Trophoblast cell (in vitro differentiated cells and primary cell): Measurements from ENCODE around the gene CSGALNACT2.
"Not testable (repeated sequence)": the region's sequence is repeated elsewhere in the genome, so short reads cannot be mapped to it uniquely, and the experiment has no call there.

ENCODE experiments used
- DNase-seq, 2 donors: peaks; one replicate each; pipeline ENCODE4 v3.0.0-alpha.2; 2016
- H2AFZ ChIP-seq: 2 replicates; pipeline ENCODE4 v1.6.1; 2013; ENCODE audit warnings: low read length, moderate library complexity, mild to moderate bottlenecking; ENCODE audit not compliant: insufficient read depth, poor library complexity
- H2AK5ac ChIP-seq: 2 replicates; pipeline ENCODE4 v1.6.1; 2013; ENCODE audit warnings: mild to moderate bottlenecking, low read length
- H2BK120ac ChIP-seq: 2 replicates; pipeline ENCODE4 v1.6.1; 2013; ENCODE audit warnings: low read length, mild to moderate bottlenecking, moderate library complexity; ENCODE audit not compliant: insufficient read depth, poor library complexity
- H2BK12ac ChIP-seq: 2 replicates; pipeline ENCODE4 v1.6.1; 2013; ENCODE audit warnings: mild to moderate bottlenecking, low read length, moderate library complexity
- H2BK5ac ChIP-seq: 2 replicates; pipeline ENCODE4 v1.6.1; 2013; ENCODE audit warnings: low read length, low read depth, moderate library complexity, mild to moderate bottlenecking; ENCODE audit not compliant: poor library complexity
- H3K14ac ChIP-seq: 2 replicates; pipeline ENCODE4 v1.6.1; 2013; ENCODE audit warnings: mild to moderate bottlenecking, low read length
- H3K18ac ChIP-seq: 2 replicates; pipeline ENCODE4 v1.6.1; 2013; ENCODE audit warnings: mild to moderate bottlenecking, low read length
- H3K23ac ChIP-seq: 2 replicates; pipeline ENCODE4 v1.6.1; 2013; ENCODE audit warnings: low read length
- H3K27ac ChIP-seq: 2 replicates; pipeline ENCODE4 v1.5.1; 2013; ENCODE audit warnings: low read depth, mild to moderate bottlenecking, inconsistent platforms, low read length, moderate library complexity
- H3K27me3 ChIP-seq: 2 replicates; pipeline ENCODE4 v1.6.1; 2013; ENCODE audit warnings: inconsistent platforms, mild to moderate bottlenecking, low read length, moderate library complexity; ENCODE audit not compliant: insufficient read depth
- H3K36me3 ChIP-seq, 2 experiments: 1 replicate in 1 of 2; 2 replicates in 1 of 2; pipeline ENCODE4 v1.6.1; 2013; ENCODE audit warnings: low read length in 2 of 2, mild to moderate bottlenecking in 2 of 2, moderate library complexity in 1 of 2; ENCODE audit not compliant: insufficient read depth in 2 of 2, control insufficient read depth in 1 of 2
- H3K4ac ChIP-seq: 2 replicates; pipeline ENCODE4 v1.6.1; 2013; ENCODE audit warnings: low read depth, mild to moderate bottlenecking, low read length, moderate library complexity
- H3K4me1 ChIP-seq, 2 experiments: 1 replicate in 1 of 2; 2 replicates in 1 of 2; pipeline ENCODE4 v1.6.1; 2013; ENCODE audit warnings: low read length in 2 of 2, mild to moderate bottlenecking in 2 of 2, moderate library complexity in 1 of 2; ENCODE audit not compliant: insufficient read depth in 2 of 2, control insufficient read depth in 1 of 2
- H3K4me2 ChIP-seq: 2 replicates; pipeline ENCODE4 v1.6.1; 2013; ENCODE audit warnings: inconsistent platforms, mild to moderate bottlenecking, low read length, moderate library complexity
- H3K4me3 ChIP-seq: 2 replicates; pipeline ENCODE4 v1.5.1; 2013; ENCODE audit warnings: mild to moderate bottlenecking, low read depth, low read length, inconsistent platforms
- H3K79me1 ChIP-seq: one replicate; pipeline ENCODE4 v1.6.1; 2013; ENCODE audit warnings: low read length
- H3K79me2 ChIP-seq: 2 replicates; pipeline ENCODE4 v1.6.1; 2013; ENCODE audit warnings: low read length, mild to moderate bottlenecking; ENCODE audit not compliant: control insufficient read depth, insufficient read depth, poor library complexity
- H3K9ac ChIP-seq: 2 replicates; pipeline ENCODE4 v1.6.1; 2013; ENCODE audit warnings: mild to moderate bottlenecking, low read length
- H3K9me3 ChIP-seq: 2 replicates; pipeline ENCODE4 v1.6.1; 2013; ENCODE audit warnings: low read depth, mild to moderate bottlenecking, control low read depth, inconsistent platforms, low read length; ENCODE audit not compliant: insufficient read depth
- H4K12ac ChIP-seq: 2 replicates; pipeline ENCODE4 v1.6.1; 2013; ENCODE audit warnings: low read depth, mild to moderate bottlenecking, low read length, moderate library complexity
- H4K8ac ChIP-seq: 2 replicates; pipeline ENCODE4 v1.6.1; 2013; ENCODE audit warnings: low read depth, mild to moderate bottlenecking, low read length, moderate library complexity
- H4K91ac ChIP-seq: one replicate; pipeline ENCODE4 v1.6.1; 2013; ENCODE audit warnings: low read depth, mild to moderate bottlenecking, low read length, moderate library complexity
- WGBS: extraction: QIAGEN DNeasy Blood & Tissue Kit; methylation state at CpG from one replicate; pipeline ENCODE4 v1.1.7; 2013; ENCODE audit warnings: missing lambda C conversion rate; ENCODE audit not compliant: insufficient read length, insufficient coverage; ENCODE audit errors: extremely low coverage; 5-methylcytosine and 5-hydroxymethylcytosine counted together

The CSGALNACT2 gene

GRCh38 chr10:43145936-43146335 lies 7.7 kb downstream of the CSGALNACT2 start:
- no CpG with 5 or more reads among the region's 1 CpG for WGBS

GRCh38 chr10:43151371-43151770 lies 13.1 kb downstream of the CSGALNACT2 start:
- Histone ChIP-seq H3K79me2 (no peaks in the 10 kb centered on the region), H3K18ac (no peak overlapping the region), H2BK120ac (no peak overlapping the region), H2AFZ (no peak overlapping the region), H2AK5ac (no peak overlapping the region), H3K27me3 (no peaks in the 10 kb centered on the region), H3K4me3 (no peak overlapping the region), H4K12ac (no peak overlapping the region), H3K9ac (no peak overlapping the region), H3K27ac (no peak overlapping the region), H3K9me3 (no peaks in the 10 kb centered on the region), H4K91ac (no peak overlapping the region), H3K14ac (no peak overlapping the region), H2BK5ac (no peak overlapping the region), H3K36me3 (no peaks in the 10 kb centered on the region), H4K8ac (no peak overlapping the region), H3K23ac (peak overlapping the region; percentile 61), H3K4me2 (no peak overlapping the region), H3K4me1 (no peaks in the 10 kb centered on the region), H3K4ac (peak overlapping the region; percentile 36), H2BK12ac (no peak overlapping the region), H3K79me1 (no peaks in the 10 kb centered on the region)
- no CpG with 5 or more reads among the region's 2 CpGs for WGBS
- DNase-seq = no peak

More at GRCh38 chr10:43145936-43146335, 7.7 kb downstream of the CSGALNACT2 start:
- not testable (repeated sequence) for H2BK12ac ChIP-seq, H4K12ac ChIP-seq, H3K9ac ChIP-seq, H3K36me3 ChIP-seq, H3K79me2 ChIP-seq, H3K27ac ChIP-seq, H3K4me2 ChIP-seq, H2BK120ac ChIP-seq, H3K23ac ChIP-seq, H3K4me3 ChIP-seq, H3K27me3 ChIP-seq, H3K4ac ChIP-seq, H4K8ac ChIP-seq, H3K9me3 ChIP-seq, H4K91ac ChIP-seq, H3K79me1 ChIP-seq, H2AK5ac ChIP-seq, H3K14ac ChIP-seq, DNase-seq, H3K4me1 ChIP-seq, H2BK5ac ChIP-seq, H2AFZ ChIP-seq, H3K18ac ChIP-seq

GRCh38 chr10:43153901-43154300 lies 15.7 kb downstream of the CSGALNACT2 start:
- no peak overlapping the region for H2AFZ ChIP-seq
- H3K23ac ChIP-seq = no peak overlapping the region
- H3K4me1 ChIP-seq = no peaks in the 10 kb centered on the region
- H2BK5ac ChIP-seq = no peak overlapping the region
- no peaks in the 10 kb centered on the region for H3K36me3 ChIP-seq
- DNase-seq = no peak
- no peak overlapping the region for H3K14ac ChIP-seq
- no peak overlapping the region for H3K9ac ChIP-seq
- no peaks in the 10 kb centered on the region for H3K79me2 ChIP-seq
- H3K18ac ChIP-seq = no peak overlapping the region
- H2BK120ac ChIP-seq = no peak overlapping the region
- no peak overlapping the region for H3K27ac ChIP-seq
- H2BK12ac ChIP-seq = no peak overlapping the region
- no peak overlapping the region for H2AK5ac ChIP-seq
- H3K27me3 ChIP-seq = no peaks in the 10 kb centered on the region
- no peak overlapping the region for H3K4ac ChIP-seq
- no peak overlapping the region for H4K12ac ChIP-seq
- H3K4me2 ChIP-seq = no peak overlapping the region
- H3K4me3 ChIP-seq = no peak overlapping the region
- no peaks in the 10 kb centered on the region for H3K9me3 ChIP-seq
- no peaks in the 10 kb centered on the region for H3K79me1 ChIP-seq
- no peak overlapping the region for H4K91ac ChIP-seq
- no peak overlapping the region for H4K8ac ChIP-seq
- no CpG with 5 or more reads among the region's 2 CpGs for WGBS

- no peak overlapping the region for H2BK5ac ChIP-seq
- no peak overlapping the region for H4K91ac ChIP-seq
- DNase-seq = peak; percentile 66 to 95
- H3K4me2 ChIP-seq = no peak overlapping the region
- no peak overlapping the region for H3K27ac ChIP-seq
- no CpG with 5 or more reads among the region's 2 CpGs for WGBS
- H4K12ac ChIP-seq = no peak overlapping the region
- H3K18ac ChIP-seq = no peak overlapping the region
- H3K4me3 ChIP-seq = no peak overlapping the region
- no peaks in the 10 kb centered on the region for H3K79me2 ChIP-seq
- no peaks in the 10 kb centered on the region for H3K79me1 ChIP-seq
- no peaks in the 10 kb centered on the region for H3K27me3 ChIP-seq
- no peak overlapping the region for H3K4ac ChIP-seq
- H2BK12ac ChIP-seq = no peak overlapping the region
- no peak overlapping the region for H2AK5ac ChIP-seq
- no peaks in the 10 kb centered on the region for H3K9me3 ChIP-seq
- no peak overlapping the region for H3K14ac ChIP-seq
- no peak overlapping the region for H2AFZ ChIP-seq
- H3K36me3 ChIP-seq = no peaks in the 10 kb centered on the region
- H3K4me1 ChIP-seq = no peaks in the 10 kb centered on the region
- no peak overlapping the region for H4K8ac ChIP-seq
- no peak overlapping the region for H2BK120ac ChIP-seq
- no peak overlapping the region for H3K23ac ChIP-seq
- no peak overlapping the region for H3K9ac ChIP-seq
Measured at GRCh38 chr10:43155221-43155620, 17.0 kb downstream of the CSGALNACT2 start.
